ENCODE results near the gene FBXL4. TPM values are rescaled to one million over a fixed set of nuclear protein-coding genes. Genes with fewer than 3 reads are reported as not detected.

FBXL4 gene
- total RNA-seq, 1 experiment from 2014 or later, result 15.1 TPM

GRCh38 chr6:98843271-98844243 is 104.2 kb downstream of the FBXL4 start:
- TF ChIP-seq, protein P1, sequence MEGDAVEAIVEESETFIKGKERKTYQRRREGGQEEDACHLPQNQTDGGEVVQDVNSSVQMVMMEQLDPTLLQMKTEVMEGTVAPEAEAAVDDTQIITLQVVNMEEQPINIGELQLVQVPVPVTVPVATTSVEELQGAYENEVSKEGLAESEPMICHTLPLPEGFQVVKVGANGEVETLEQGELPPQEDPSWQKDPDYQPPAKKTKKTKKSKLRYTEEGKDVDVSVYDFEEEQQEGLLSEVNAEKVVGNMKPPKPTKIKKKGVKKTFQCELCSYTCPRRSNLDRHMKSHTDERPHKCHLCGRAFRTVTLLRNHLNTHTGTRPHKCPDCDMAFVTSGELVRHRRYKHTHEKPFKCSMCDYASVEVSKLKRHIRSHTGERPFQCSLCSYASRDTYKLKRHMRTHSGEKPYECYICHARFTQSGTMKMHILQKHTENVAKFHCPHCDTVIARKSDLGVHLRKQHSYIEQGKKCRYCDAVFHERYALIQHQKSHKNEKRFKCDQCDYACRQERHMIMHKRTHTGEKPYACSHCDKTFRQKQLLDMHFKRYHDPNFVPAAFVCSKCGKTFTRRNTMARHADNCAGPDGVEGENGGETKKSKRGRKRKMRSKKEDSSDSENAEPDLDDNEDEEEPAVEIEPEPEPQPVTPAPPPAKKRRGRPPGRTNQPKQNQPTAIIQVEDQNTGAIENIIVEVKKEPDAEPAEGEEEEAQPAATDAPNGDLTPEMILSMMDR (conservative IDR thresholded peaks at IDR 0.05), result no peak
- no peak for TF ChIP-seq EZH2 (IDR thresholded peaks at IDR 0.05; ENCODE audit: low read depth)
- Histone ChIP-seq H3K4me1 (replicated peaks; ENCODE audit: insufficient read depth) (no peaks in the 10 kb centered on the region), H3F3A (ENCODE audit: insufficient read depth, low read depth) (no peaks in the 10 kb centered on the region), H3K4me2 (no peak overlapping the region), H3K27ac (no peak overlapping the region), H3K27me3 (ENCODE audit: insufficient read depth, low read depth) (no peaks in the 10 kb centered on the region), H3K4me3 (no peak overlapping the region), H3K36me3 (ENCODE audit: low read depth) (no peaks in the 10 kb centered on the region), H3K9me3 (ENCODE audit: insufficient read depth, low read depth) (no peaks in the 10 kb centered on the region), H3K79me2 (ENCODE audit: low read depth) (no peaks in the 10 kb centered on the region), H4K20me1 (ENCODE audit: insufficient read depth) (no peaks in the 10 kb centered on the region), H3K9me2 (ENCODE audit: insufficient read depth) (no peaks in the 10 kb centered on the region), H2AFZ (no peak overlapping the region)
- no peak for DNase-seq
- intact Hi-C loops (cut with micrococcal nuclease; ENCODE audit: unreplicated experiment), result loop anchor here (2.0 to 10.0 kb wide), 2 partner anchors 799 to 1775 kb away; no protein-coding TSS in a partner anchor
- BruUV-seq (replicated peaks), result no TSS peak
- POLR2A ChIA-PET (ENCODE audit: unreplicated experiment), result no interaction called here
- CTCF ChIA-PET, result no interaction called here

GRCh38 chr6:98842342-98843180 is 105.2 kb downstream of the FBXL4 start:
- Histone ChIP-seq H3K27ac (no peak overlapping the region), H3K36me3 (ENCODE audit: low read depth) (no peaks in the 10 kb centered on the region), H4K20me1 (ENCODE audit: insufficient read depth) (no peaks in the 10 kb centered on the region), H3K9me2 (ENCODE audit: insufficient read depth) (no peaks in the 10 kb centered on the region), H3F3A (ENCODE audit: insufficient read depth, low read depth) (no peaks in the 10 kb centered on the region), H3K4me2 (no peak overlapping the region), H3K4me3 (no peak overlapping the region), H3K4me1 (replicated peaks; ENCODE audit: insufficient read depth) (no peaks in the 10 kb centered on the region), H3K79me2 (ENCODE audit: low read depth) (no peaks in the 10 kb centered on the region), H3K27me3 (ENCODE audit: insufficient read depth, low read depth) (no peaks in the 10 kb centered on the region), H3K9me3 (ENCODE audit: insufficient read depth, low read depth) (no peaks in the 10 kb centered on the region), H2AFZ (no peak overlapping the region)
- intact Hi-C loops (cut with micrococcal nuclease; ENCODE audit: unreplicated experiment), result loop anchor here (10.0 kb wide), 1 partner anchor 798 kb away; no protein-coding TSS in a partner anchor
- DNase-seq, result no peak
- POLR2A ChIA-PET (ENCODE audit: unreplicated experiment), result no interaction called here
- no TSS peak for BruUV-seq (replicated peaks)
- TF ChIP-seq EZH2 (IDR thresholded peaks at IDR 0.05; ENCODE audit: low read depth), result no peak
- TF ChIP-seq, protein P1 (conservative IDR thresholded peaks at IDR 0.05), result no peak
- CTCF ChIA-PET, result no interaction called here

- no TSS peak for BruUV-seq (replicated peaks)
- Histone ChIP-seq H3K4me2 (no peak overlapping the region), H3K9me3 (ENCODE audit: insufficient read depth, low read depth) (no peaks in the 10 kb centered on the region), H3K79me2 (ENCODE audit: low read depth) (no peaks in the 10 kb centered on the region), H3K9me2 (ENCODE audit: insufficient read depth) (no peaks in the 10 kb centered on the region), H2AFZ (no peak overlapping the region), H4K20me1 (ENCODE audit: insufficient read depth) (no peaks in the 10 kb centered on the region), H3K27me3 (ENCODE audit: insufficient read depth, low read depth) (no peaks in the 10 kb centered on the region), H3K4me1 (replicated peaks; ENCODE audit: insufficient read depth) (no peaks in the 10 kb centered on the region), H3K36me3 (ENCODE audit: low read depth) (no peaks in the 10 kb centered on the region), H3F3A (ENCODE audit: insufficient read depth, low read depth) (no peaks in the 10 kb centered on the region), H3K27ac (no peak overlapping the region), H3K4me3 (no peak overlapping the region)
- ChIA-PET CTCF (no interaction called here), POLR2A (ENCODE audit: unreplicated experiment) (no interaction called here)
- TF ChIP-seq, protein P1 (conservative IDR thresholded peaks at IDR 0.05), result no peak
- no peak for TF ChIP-seq EZH2 (IDR thresholded peaks at IDR 0.05; ENCODE audit: low read depth)
- DNase-seq, result no peak
- intact Hi-C loops (cut with micrococcal nuclease; ENCODE audit: unreplicated experiment), result loop anchor here (10.0 kb wide), 1 partner anchor 797 kb away; no protein-coding TSS in a partner anchor
These were observed 106.0 kb downstream of the FBXL4 start for GRCh38 chr6:98841621-98842341.
